Measurements from ENCODE around the gene SLC30A2. TPM values are rescaled to one million over a fixed set of nuclear protein-coding genes. Genes with fewer than 3 reads are reported as not detected.

Gene SLC30A2
- total and polyA plus RNA-seq, 2 of the 13 experiments (the other 11 are each of a cell fraction or from before 2014, with no cell fraction given) = not detected

GRCh38 chr1:26050248-26050640, 4.3 kb upstream of the SLC30A2 start:
- Histone ChIP-seq H3K36me3 (replicated peaks in 1 of 2; ENCODE audit: control insufficient read depth in 1 of 2, insufficient read depth in 2 of 2, low read length in 2 of 2) (no peaks in the 10 kb centered on the region), H2AFZ (ENCODE audit: low read length) (no peak overlapping the region), H3K27ac (ENCODE audit: extremely low read length, insufficient read depth, low read length) (no peak overlapping the region), H3K4me2 (ENCODE audit: low read depth, low read length) (no peak overlapping the region), H3K27me3 (ENCODE audit: control insufficient read depth in 1 of 2, insufficient read depth in 2 of 2, low read length in 2 of 2) (peaks cover 17 to 70% of the 10 kb centered on the region in 2 experiments; a peak in 4 of 5 replicates), H3K9ac (ENCODE audit: insufficient read depth, low read depth, low read length) (no peak overlapping the region), H4K20me1 (ENCODE audit: insufficient read depth, low read length) (no peaks in the 10 kb centered on the region), H3K9me3 (ENCODE audit: low read length) (no peaks in the 10 kb centered on the region), H3K4me3 (replicated peaks in 1 of 3; ENCODE audit: insufficient read depth in 1 of 3, low read depth in 2 of 3, low read length in 3 of 3) (no peak overlapping the region), H3K4me1 (ENCODE audit: insufficient read depth, low read length) (no peaks in the 10 kb centered on the region), H3K79me2 (ENCODE audit: insufficient read depth, low read length) (no peaks in the 10 kb centered on the region)
- BruUV-seq (replicated peaks) = no TSS peak
- WGBS (ENCODE audit: low lambda C conversion rate) = 56% methylated on average over 6 of the region's 6 CpGs
- intact Hi-C loops (cut with micrococcal nuclease; ENCODE audit: unreplicated experiment) (no loop called here), in situ Hi-C loops (cut with HindIII; ENCODE audit: extremely low pct_ligation_motif_present, low pct_unique_long_range_greater_than_20kb) (no loop called here)
- ChIA-PET CTCF (ENCODE audit: low intra/inter-chr PET ratio, low total read pairs) (no interaction called here), POLR2A (no interaction called here)
- FAIRE-seq (no peak), ATAC-seq (no peak), DNase-seq (ENCODE audit: low spot score) (no peak)
- TF ChIP-seq DPF2 (CRISPR knock-in tag; IDR thresholded peaks at IDR 0.05; ENCODE audit: borderline replicate concordance, low read depth) (no peak), MBNL3 (CRISPR knock-in tag; conservative IDR thresholded peaks at IDR 0.05) (no peak), WIZ (CRISPR knock-in tag; IDR thresholded peaks at IDR 0.05) (no peak), RNF219 (CRISPR knock-in tag; IDR thresholded peaks at IDR 0.05) (no peak), CSRNP1 (CRISPR knock-in tag; IDR thresholded peaks at IDR 0.05) (no peak), HBP1 (CRISPR knock-in tag; IDR thresholded peaks at IDR 0.05; ENCODE audit: low read depth) (no peak), ZNF883 (CRISPR knock-in tag; IDR thresholded peaks at IDR 0.05; ENCODE audit: not compliant biosample characterization) (no peak), ZNF747 (CRISPR knock-in tag; IDR thresholded peaks at IDR 0.05; ENCODE audit: borderline replicate concordance) (no peak), ZNF33A (CRISPR knock-in tag; IDR thresholded peaks at IDR 0.05; ENCODE audit: borderline replicate concordance) (no peak), ZNF329 (CRISPR knock-in tag; IDR thresholded peaks at IDR 0.05; ENCODE audit: low read depth) (no peak), ELK4 (CRISPR knock-in tag; IDR thresholded peaks at IDR 0.05; ENCODE audit: borderline replicate concordance) (no peak), ZNF770 (CRISPR knock-in tag; IDR thresholded peaks at IDR 0.05) (no peak), KDM1A (CRISPR knock-in tag; IDR thresholded peaks at IDR 0.05) (no peak), SP140L (CRISPR knock-in tag; IDR thresholded peaks at IDR 0.05; ENCODE audit: borderline replicate concordance) (no peak)
